Measurements from ENCODE around the gene IL21.

DNA sequence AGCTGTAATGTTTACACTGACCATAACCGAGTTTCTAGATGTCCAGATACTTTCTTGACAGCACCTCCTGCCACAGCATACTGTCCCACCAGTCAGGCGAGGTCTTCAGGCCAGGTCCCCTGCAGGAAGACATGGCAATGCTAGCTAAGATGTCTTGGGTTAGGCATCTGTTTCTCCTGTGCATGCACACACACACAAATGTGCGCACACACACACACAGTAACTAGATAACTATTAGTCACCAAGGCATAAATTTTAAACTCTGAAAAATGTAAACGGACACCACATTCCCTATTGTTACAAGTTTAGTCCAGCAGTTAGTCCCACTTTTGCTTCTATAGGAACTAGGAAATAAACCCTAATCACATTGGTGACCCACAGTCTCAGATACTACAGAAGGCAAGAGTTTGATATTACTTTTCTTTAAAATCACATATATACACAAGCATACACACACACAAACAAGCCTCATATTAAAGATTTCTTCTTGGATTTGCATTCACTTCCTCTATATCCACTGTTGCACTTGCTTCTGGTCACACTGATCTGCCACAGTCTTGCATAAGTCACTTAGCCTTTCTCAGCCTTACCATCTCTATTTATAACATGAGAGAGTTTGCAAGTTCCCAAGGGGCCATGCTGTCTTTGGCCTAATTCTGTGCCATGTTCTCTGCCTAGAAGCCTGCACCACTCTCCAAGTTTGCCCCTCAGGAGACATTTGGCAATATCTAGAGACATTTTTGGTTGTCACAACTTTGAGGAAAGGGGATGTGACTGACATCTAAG is 32.2 kb downstream of the IL21 start:
- TF ChIP-seq, protein P1, sequence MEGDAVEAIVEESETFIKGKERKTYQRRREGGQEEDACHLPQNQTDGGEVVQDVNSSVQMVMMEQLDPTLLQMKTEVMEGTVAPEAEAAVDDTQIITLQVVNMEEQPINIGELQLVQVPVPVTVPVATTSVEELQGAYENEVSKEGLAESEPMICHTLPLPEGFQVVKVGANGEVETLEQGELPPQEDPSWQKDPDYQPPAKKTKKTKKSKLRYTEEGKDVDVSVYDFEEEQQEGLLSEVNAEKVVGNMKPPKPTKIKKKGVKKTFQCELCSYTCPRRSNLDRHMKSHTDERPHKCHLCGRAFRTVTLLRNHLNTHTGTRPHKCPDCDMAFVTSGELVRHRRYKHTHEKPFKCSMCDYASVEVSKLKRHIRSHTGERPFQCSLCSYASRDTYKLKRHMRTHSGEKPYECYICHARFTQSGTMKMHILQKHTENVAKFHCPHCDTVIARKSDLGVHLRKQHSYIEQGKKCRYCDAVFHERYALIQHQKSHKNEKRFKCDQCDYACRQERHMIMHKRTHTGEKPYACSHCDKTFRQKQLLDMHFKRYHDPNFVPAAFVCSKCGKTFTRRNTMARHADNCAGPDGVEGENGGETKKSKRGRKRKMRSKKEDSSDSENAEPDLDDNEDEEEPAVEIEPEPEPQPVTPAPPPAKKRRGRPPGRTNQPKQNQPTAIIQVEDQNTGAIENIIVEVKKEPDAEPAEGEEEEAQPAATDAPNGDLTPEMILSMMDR (conservative IDR thresholded peaks at IDR 0.05 in 1 of 2, IDR thresholded peaks at IDR 0.05 in 1 of 2; ENCODE audit: low read depth in 1 of 2, low read length in 2 of 2) = no peak
- no peak for TF ChIP-seq EZH2 (IDR thresholded peaks at IDR 0.05; ENCODE audit: low read length, missing control alignments)

All from fibroblast of lung (primary cell).